ENCODE measurements around the gene SMC1B. TPM values are rescaled to one million over a fixed set of nuclear protein-coding genes. Genes with fewer than 3 reads are reported as not detected.

The SMC1B gene
- polyA plus RNA-seq, 1 donor from 2014 or later, result not detected

DNA sequence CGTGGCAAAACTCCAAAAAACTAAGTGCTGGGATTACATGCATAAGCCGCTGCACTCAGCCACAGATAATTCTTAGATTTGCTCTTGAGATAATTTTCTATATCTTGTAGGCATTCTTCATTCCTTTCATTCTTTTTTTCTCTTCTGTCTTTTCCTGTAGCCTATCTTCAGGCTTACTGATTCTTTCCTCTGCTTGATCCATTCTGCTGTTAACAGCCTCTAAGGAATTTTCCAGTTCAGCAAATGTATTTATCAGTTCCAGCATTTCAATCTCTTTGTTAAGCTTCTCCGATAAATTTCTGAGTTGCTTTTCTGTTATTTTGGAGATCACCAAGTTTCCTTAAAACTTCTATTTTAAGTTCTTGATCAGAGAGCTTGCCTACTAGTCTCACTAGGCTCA, 46.7 kb downstream of the SMC1B start:
- Histone ChIP-seq H2AFZ (ENCODE audit: low read depth, low read length) (no peak overlapping the region), H3F3A (ENCODE audit: insufficient read depth, low read length, poor library complexity, severe bottlenecking) (no peaks in the 10 kb centered on the region), H3K9me3 (ENCODE audit: low read length) (peaks cover 6% of the 10 kb centered on the region), H3K36me3 (ENCODE audit: insufficient read depth, low read length) (no peaks in the 10 kb centered on the region), H3K9me2 (ENCODE audit: insufficient read depth, low read length) (no peaks in the 10 kb centered on the region), H3K27ac (ENCODE audit: low read length) (no peak overlapping the region), H3K4me3 (ENCODE audit: low read length) (no peak overlapping the region), H3K4me2 (ENCODE audit: low read length) (no peak overlapping the region), H4K20me1 (ENCODE audit: insufficient read depth) (no peaks in the 10 kb centered on the region), H3K9ac (ENCODE audit: low read length) (no peak overlapping the region), H3K79me2 (replicated peaks; ENCODE audit: insufficient read depth, low read length) (no peaks in the 10 kb centered on the region), H3K27me3 (ENCODE audit: insufficient read depth, low read depth, low read length) (no peaks in the 10 kb centered on the region)
- no peak for TF ChIP-seq RAD21 (conservative IDR thresholded peaks at IDR 0.05)
- TF ChIP-seq, protein P1, sequence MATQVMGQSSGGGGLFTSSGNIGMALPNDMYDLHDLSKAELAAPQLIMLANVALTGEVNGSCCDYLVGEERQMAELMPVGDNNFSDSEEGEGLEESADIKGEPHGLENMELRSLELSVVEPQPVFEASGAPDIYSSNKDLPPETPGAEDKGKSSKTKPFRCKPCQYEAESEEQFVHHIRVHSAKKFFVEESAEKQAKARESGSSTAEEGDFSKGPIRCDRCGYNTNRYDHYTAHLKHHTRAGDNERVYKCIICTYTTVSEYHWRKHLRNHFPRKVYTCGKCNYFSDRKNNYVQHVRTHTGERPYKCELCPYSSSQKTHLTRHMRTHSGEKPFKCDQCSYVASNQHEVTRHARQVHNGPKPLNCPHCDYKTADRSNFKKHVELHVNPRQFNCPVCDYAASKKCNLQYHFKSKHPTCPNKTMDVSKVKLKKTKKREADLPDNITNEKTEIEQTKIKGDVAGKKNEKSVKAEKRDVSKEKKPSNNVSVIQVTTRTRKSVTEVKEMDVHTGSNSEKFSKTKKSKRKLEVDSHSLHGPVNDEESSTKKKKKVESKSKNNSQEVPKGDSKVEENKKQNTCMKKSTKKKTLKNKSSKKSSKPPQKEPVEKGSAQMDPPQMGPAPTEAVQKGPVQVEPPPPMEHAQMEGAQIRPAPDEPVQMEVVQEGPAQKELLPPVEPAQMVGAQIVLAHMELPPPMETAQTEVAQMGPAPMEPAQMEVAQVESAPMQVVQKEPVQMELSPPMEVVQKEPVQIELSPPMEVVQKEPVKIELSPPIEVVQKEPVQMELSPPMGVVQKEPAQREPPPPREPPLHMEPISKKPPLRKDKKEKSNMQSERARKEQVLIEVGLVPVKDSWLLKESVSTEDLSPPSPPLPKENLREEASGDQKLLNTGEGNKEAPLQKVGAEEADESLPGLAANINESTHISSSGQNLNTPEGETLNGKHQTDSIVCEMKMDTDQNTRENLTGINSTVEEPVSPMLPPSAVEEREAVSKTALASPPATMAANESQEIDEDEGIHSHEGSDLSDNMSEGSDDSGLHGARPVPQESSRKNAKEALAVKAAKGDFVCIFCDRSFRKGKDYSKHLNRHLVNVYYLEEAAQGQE (IDR thresholded peaks at IDR 0.05; ENCODE audit: borderline replicate concordance), result no peak
- no peak for TF ChIP-seq EP300 (conservative IDR thresholded peaks at IDR 0.05; ENCODE audit: poor library complexity, severe bottlenecking)
- no peak for TF ChIP-seq MXI1 (conservative IDR thresholded peaks at IDR 0.05; ENCODE audit: poor library complexity, severe bottlenecking)
- TF ChIP-seq SMC3 (conservative IDR thresholded peaks at IDR 0.05; ENCODE audit: poor library complexity), result no peak
- no peak for TF ChIP-seq CTCF (IDR thresholded peaks at IDR 0.05; ENCODE audit: poor library complexity, severe bottlenecking)
- no peak for TF ChIP-seq POLR2AphosphoS5 (IDR thresholded peaks at IDR 0.05)
- TF ChIP-seq TAF1 (IDR thresholded peaks at IDR 0.05; ENCODE audit: low read depth), result no peak
- no peak for TF ChIP-seq EZH2 (IDR thresholded peaks at IDR 0.05; ENCODE audit: borderline replicate concordance, insufficient read depth, low read length, poor library complexity, severe bottlenecking)

DNA sequence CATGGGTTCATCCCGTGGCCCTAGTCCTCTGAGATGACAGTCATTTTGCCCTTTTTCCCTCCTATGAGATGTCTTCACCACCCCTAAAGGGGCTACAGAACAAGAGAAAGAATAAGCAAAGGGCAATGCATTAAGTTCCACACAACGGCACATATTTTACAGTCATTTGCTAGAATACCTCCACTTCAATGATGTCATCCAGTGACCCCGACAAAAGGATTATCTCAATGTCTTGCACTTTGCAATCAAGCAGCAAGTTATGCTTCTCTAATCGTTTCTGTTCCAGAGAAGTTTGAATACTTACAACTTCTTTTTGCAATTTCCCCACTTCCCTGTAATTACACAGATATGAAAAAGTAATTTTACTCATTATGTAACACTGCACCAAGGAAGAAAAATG, 53.8 kb downstream of the SMC1B start:
- H2AFZ ChIP-seq (ENCODE audit: low read depth, low read length), result no peak overlapping the region
- H3F3A ChIP-seq (ENCODE audit: insufficient read depth, low read length, poor library complexity, severe bottlenecking), result no peaks in the 10 kb centered on the region
- no peaks in the 10 kb centered on the region for H3K36me3 ChIP-seq (ENCODE audit: insufficient read depth, low read length)
- no peak overlapping the region for H3K4me3 ChIP-seq (ENCODE audit: low read length)
- no peak overlapping the region for H3K9ac ChIP-seq (ENCODE audit: low read length)
- no peaks in the 10 kb centered on the region for H3K27me3 ChIP-seq (ENCODE audit: insufficient read depth, low read depth, low read length)
- no peaks in the 10 kb centered on the region for H3K79me2 ChIP-seq (replicated peaks; ENCODE audit: insufficient read depth, low read length)
- no peaks in the 10 kb centered on the region for H3K9me3 ChIP-seq (ENCODE audit: low read length)
- no peak overlapping the region for H3K27ac ChIP-seq (ENCODE audit: low read length)
- no peaks in the 10 kb centered on the region for H4K20me1 ChIP-seq (ENCODE audit: insufficient read depth)
- no peak overlapping the region for H3K4me2 ChIP-seq (ENCODE audit: low read length)
- TF ChIP-seq MXI1 (conservative IDR thresholded peaks at IDR 0.05; ENCODE audit: poor library complexity, severe bottlenecking) (no peak), POLR2AphosphoS5 (IDR thresholded peaks at IDR 0.05) (no peak), SMC3 (conservative IDR thresholded peaks at IDR 0.05; ENCODE audit: poor library complexity) (no peak), CTCF (IDR thresholded peaks at IDR 0.05; ENCODE audit: poor library complexity, severe bottlenecking) (no peak), EP300 (conservative IDR thresholded peaks at IDR 0.05; ENCODE audit: poor library complexity, severe bottlenecking) (no peak), EZH2 (IDR thresholded peaks at IDR 0.05; ENCODE audit: borderline replicate concordance, insufficient read depth, low read length, poor library complexity, severe bottlenecking) (no peak), RAD21 (conservative IDR thresholded peaks at IDR 0.05) (no peak)
- H3K9me2 ChIP-seq (ENCODE audit: insufficient read depth, low read length), result no peaks in the 10 kb centered on the region
